NCI-H187 treated with DMSO at 0.1 percent for 48 hours (cell line): ENCODE data around the gene CDK6.

Source experiments
- DNase-seq: peaks from one replicate; lab custom pipeline; 2025; lab: John Stamatoyannopoulos, UW

Gene CDK6

DNA sequence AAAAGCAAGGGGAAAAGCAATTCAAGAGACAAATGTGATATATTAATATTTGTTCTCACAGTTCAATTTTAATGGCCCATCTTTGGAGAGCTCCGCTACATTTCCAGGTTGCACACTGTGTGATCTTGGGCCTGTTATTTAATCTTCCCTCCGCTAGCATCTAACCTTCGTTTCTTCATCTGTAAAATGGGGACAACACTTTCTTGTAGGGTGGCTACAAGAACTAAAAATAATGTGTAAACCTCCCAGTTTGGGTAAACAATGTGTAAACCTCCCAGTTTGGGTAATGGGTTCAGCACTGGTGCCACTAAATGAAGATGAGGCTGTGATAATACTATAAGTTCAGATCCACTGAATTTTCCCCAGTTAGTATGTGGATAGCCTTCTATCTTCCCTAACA lies 99.5 kb downstream of the CDK6 start:
- DNase-seq = no peak

DNA sequence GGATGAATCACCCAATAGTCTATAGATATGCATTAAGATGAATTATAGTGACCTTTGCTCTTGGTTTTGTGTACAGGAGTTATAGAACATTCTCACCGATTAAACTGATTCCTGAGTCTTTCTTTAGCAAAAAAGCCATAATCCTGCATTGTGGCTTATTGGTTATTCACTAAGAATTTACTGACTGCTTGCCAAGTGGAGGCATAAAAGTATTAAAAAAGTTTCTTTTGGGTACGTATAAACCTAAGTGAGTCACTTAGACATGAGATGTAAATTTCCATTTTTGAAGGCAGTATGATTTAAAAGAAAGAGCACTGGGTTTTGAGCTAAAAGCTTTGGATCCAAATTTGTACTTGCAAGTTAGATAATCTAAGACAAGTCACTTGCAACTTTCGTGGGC lies 100.7 kb downstream of the CDK6 start:
- no peak for DNase-seq

DNA sequence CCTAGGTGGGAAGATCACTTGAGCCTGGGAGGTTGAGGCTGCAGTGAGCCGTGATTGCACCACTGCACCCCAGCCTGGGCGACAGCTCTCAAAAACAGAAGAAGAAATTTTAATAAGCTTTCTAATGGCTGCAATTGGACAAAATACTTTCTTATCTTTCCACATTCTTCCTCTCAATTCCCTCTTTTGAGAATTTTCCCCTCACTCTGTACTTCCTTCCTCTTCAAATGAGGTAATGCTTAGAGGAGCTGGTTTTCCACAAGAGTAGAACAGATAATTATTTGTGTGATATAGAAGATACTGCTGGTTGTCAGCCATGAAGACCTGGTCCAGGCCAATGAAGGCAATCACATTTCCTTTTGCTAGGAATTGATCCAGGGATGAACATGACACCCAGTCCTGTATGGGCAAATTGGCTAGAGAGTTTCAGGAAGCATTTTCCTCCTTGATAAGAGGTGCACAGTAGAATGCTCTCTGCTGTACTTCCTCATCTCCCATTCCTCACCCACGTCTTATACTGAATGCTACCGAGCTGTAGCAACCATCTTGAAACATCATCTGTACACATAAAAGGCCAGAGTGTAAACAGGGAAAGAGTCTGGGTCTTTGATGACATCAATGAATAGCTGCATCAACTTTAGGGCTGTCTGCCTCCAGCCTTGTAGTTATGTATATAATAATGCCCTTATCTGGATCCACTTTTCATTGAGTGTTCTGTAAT lies 103.9 kb downstream of the CDK6 start:
- no peak for DNase-seq

GRCh38 chr7:92731335-92732063 lies 104.9 kb downstream of the CDK6 start:
- DNase-seq = no peak

GRCh38 chr7:92730808-92731207 lies 105.6 kb downstream of the CDK6 start:
- no peak for DNase-seq

- no peak for DNase-seq
Measured at GRCh38 chr7:92729751-92730150, 106.6 kb downstream of the CDK6 start.

DNA sequence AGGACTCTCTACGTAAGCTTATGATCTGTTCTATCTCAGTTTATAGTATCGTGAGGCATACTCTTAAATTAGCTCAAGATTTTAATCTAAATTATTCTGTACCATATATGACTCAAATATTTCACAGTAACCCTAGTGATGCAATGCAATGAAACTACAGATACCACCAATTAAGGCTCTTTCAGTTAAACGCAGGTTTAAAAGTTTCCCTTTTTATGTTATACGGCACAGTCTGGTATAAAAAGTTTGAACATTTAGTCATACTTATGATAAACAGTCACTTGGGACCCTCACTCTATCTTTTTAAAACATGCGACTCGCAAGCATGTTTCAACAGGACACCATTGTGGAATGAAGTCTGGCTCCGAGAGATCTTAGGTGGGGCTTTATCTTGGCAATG lies 107.2 kb downstream of the CDK6 start:
- no peak for DNase-seq

GRCh38 chr7:92727755-92728154 lies 108.6 kb downstream of the CDK6 start:
- DNase-seq = no peak

DNA sequence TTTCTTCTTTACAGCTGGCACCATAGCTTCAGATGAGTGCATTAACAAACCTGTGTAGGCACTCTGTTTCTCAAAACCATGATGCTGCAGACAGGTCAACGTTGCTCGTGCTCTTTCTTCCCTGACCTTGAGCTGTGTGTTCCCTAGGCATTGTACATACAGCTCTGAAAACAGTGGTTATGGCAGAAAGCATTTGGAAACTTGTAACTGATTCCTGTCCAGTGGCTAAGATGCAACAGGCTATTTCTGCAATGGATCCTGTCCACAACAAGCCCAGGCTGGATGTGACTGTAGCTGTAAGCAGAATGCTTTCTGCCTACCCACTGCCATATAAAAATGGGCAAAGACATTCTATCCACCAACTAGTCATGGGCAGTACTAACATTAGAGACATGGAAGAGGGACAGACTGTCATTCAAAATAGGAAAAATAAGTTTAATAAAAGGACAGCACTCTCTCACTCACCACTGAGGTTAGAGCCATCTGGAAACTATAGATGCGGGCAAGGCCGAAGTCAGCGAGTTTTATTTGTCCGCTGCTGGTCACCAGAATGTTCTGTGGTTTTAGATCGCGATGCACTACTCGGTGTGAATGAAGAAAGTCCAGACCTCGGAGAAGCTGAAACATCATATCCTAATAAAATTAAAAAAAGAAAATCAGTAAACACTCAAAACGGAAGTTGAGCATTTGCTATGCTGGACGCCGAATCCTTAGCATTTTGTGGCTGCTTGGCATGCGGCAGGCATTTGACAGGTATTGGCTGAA lies 111.0 kb downstream of the CDK6 start:
- no peak for DNase-seq

DNA sequence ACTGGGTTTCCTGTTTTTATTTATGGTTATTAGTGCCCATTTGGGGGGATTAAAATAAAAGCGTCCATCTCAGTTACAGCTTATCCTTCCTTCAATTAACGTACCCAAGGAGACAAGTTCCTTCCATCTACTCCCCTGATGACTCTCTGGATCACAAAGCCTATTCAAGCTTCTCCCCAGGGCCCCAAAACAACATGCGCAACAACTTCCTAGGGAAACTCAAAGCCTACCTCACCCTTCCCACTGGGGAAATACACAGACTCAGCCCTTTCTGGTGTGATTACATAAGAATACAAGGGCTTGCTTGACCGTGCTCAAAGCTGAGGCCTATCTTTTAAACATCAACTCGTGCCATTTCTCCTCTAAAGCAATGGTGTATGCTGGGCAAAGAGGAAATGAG lies 112.4 kb downstream of the CDK6 start:
- no peak for DNase-seq

- DNase-seq = no peak
Measured at GRCh38 chr7:92723205-92723604, 113.2 kb downstream of the CDK6 start.

DNA sequence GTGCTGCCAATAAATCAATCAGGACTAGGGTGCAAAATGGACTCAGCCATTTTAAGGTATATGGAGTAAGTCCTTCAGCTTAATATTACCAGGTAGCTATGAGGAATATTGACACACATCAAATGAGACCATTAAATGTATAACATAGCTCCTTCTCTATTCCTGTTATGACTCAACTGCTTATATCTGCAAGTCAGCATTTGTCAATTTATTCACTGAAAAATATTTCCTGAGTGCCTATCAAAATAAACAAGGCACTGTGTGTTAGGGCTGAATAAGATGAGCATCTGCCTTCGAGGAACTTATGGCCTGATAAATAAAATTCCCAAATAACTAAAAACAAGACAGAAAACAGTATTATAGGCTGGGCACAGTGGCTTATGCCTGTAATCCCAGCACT lies 113.8 kb downstream of the CDK6 start:
- no peak for DNase-seq

DNA sequence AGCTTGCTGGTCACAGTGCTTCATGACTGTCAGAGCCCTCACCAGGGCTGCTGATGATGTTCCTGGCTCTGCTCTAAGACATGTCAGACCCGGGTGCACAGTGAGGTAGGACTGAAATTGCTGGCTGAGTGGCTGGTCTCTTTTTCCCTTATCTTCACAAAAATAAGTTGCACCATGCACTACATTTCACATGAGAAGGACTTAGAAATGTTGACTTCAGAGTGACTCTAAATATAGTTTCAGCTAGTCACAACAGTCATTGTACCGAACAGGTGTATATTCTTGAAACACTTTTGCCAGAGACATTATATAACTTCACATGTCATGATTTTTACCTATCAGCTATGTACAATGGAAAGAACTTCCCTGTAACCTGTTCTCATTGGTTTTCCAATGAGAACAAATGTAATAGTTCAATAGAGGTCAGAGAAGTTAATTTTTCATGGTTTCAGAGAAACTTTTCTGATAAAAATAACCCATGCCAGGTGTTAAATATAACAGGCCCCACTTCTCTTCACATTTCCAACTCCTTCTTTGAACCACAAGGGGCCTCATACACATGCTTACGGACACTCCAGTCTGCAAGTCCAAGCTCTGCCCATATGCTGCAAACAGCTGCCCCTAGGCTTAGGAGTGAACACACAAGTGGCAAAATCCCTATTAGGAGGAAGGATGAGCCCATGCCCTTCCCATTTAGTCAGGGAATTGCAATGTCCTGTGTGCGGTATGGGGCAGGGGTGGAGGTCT lies 115.6 kb downstream of the CDK6 start:
- no peak for DNase-seq

GRCh38 chr7:92717993-92718716 lies 118.2 kb downstream of the CDK6 start:
- DNase-seq = no peak

DNA sequence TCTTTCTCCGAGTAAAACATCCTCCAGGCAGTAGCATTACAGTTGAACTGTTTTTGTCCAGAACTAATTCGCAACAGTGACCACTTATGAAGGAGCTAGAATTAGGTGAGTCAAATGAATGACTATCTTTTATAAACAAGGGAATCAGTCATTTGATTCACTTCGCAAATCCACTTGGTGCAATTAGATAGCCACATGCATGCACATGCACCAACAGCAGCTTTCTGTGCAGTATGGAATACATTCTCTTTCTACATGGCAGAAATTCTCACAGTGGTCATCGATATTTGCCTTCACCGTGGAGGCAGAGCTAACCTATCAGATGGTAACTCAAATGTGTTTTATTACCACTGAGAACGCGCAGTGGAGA lies 118.8 kb downstream of the CDK6 start:
- no peak for DNase-seq

GRCh38 chr7:92716825-92717580 lies 119.4 kb downstream of the CDK6 start:
- DNase-seq = no peak

- DNase-seq = no peak
Measured at GRCh38 chr7:92715963-92716362, 120.4 kb downstream of the CDK6 start.

- no peak for DNase-seq
Measured at GRCh38 chr7:92714767-92715166, 121.6 kb downstream of the CDK6 start.

GRCh38 chr7:92714280-92714679 lies 122.1 kb downstream of the CDK6 start:
- no peak for DNase-seq

GRCh38 chr7:92709912-92710311 lies 126.5 kb downstream of the CDK6 start:
- no peak for DNase-seq

DNA sequence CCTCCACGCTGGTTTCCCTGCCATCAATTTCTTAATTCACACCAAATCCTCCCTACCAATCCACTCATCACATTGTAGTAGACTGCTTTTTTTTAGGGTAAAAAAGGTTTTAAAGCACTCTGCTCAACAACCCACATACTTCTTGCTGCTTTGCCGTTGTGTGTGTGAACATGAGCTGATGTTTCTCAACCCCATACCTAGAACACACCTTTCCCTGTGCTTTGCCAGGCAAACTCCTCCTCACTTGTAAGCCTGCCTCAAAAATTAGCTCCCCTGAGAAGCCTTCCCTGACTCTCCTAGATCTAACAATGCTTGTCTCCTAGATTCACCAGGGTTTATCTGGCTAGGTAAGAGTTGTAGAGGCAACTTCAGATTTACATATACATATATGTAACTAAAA lies 127.2 kb downstream of the CDK6 start:
- DNase-seq = no peak
